ENCODE measurements around the gene CWC22.

The CWC22 gene

DNA sequence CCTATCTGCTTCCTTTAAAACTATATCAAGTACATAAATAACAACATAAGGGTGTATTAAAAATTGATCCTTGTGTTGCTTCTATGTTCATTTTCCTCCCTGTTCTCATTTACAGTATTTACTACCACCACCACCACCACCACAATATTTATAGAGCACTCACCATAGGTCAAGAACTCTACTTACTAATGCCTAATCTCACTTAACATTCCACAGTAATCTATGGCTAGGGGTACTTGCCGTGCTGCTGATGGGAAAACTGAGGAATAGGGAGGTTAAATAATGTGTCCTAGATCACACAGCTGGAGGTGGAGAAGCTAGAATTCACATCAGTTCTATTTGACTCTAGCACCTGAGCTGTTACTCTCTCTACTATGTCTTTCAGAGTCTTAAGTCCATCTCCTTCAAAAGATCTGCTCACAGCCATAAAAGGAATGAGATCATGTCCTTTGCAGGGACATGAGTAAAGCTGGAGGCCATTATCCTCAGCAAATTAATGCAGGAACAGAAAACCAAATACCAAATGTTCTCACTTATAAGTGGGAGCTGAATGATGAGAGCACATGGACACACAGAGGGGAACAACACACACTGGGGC is 91.6 kb downstream of the CWC22 start:
- Histone ChIP-seq H3K36me3 (ENCODE audit: insufficient read depth, low read length) (no peaks in the 10 kb centered on the region), H3K79me2 (ENCODE audit: insufficient read depth, low read length) (no peaks in the 10 kb centered on the region), H3K27me3 (ENCODE audit: insufficient read depth, low read length, poor library complexity) (no peaks in the 10 kb centered on the region), H3K4me2 (ENCODE audit: insufficient read depth, low read length) (no peak overlapping the region), H4K20me1 (ENCODE audit: insufficient read depth, low read length) (no peaks in the 10 kb centered on the region), H3K27ac (ENCODE audit: low read length) (no peak overlapping the region), H3K4me1 (ENCODE audit: insufficient read depth, low read length) (no peaks in the 10 kb centered on the region), H2AFZ (ENCODE audit: low read depth, low read length) (no peak overlapping the region), H3K4me3 (ENCODE audit: low read depth in 1 of 2, low read length in 2 of 2) (no peak overlapping the region), H3K9ac (ENCODE audit: low read depth, low read length) (no peak overlapping the region), H3K9me3 (ENCODE audit: insufficient read depth, low read length, severe bottlenecking) (no peaks in the 10 kb centered on the region)
- DNase-seq (no peak), ATAC-seq (ENCODE audit: insufficient read depth, low read depth) (no peak)
- TF ChIP-seq, protein P1, sequence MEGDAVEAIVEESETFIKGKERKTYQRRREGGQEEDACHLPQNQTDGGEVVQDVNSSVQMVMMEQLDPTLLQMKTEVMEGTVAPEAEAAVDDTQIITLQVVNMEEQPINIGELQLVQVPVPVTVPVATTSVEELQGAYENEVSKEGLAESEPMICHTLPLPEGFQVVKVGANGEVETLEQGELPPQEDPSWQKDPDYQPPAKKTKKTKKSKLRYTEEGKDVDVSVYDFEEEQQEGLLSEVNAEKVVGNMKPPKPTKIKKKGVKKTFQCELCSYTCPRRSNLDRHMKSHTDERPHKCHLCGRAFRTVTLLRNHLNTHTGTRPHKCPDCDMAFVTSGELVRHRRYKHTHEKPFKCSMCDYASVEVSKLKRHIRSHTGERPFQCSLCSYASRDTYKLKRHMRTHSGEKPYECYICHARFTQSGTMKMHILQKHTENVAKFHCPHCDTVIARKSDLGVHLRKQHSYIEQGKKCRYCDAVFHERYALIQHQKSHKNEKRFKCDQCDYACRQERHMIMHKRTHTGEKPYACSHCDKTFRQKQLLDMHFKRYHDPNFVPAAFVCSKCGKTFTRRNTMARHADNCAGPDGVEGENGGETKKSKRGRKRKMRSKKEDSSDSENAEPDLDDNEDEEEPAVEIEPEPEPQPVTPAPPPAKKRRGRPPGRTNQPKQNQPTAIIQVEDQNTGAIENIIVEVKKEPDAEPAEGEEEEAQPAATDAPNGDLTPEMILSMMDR (IDR thresholded peaks at IDR 0.05; ENCODE audit: borderline replicate concordance, extremely low read depth, low read length, poor library complexity, severe bottlenecking), result no peak
- no peak for TF ChIP-seq EZH2 (IDR thresholded peaks at IDR 0.05; ENCODE audit: borderline replicate concordance, low read depth, low read length, severe bottlenecking)

DNA sequence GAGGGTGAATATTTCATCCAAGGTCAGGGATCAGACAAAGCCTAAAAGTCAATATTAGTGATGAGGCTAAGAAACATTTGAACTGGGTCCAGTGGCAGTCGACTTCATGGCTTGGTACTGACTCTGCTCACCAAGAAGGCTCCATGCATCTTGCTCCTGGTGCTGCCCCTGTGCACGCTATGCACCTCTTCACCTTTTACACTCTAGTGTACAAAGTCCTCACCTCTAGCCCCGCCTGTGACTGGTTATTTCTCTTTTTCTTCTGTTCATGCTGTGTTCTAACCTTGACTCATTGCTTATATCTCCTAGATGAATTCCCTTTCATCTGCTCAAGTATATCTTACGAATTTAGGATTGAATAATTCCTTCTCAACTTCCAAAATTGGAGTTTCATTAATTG is 93.3 kb downstream of the CWC22 start:
- no peak overlapping the region for H2AFZ ChIP-seq (ENCODE audit: low read depth, low read length)
- H4K20me1 ChIP-seq (ENCODE audit: insufficient read depth, low read length), result no peaks in the 10 kb centered on the region
- H3K79me2 ChIP-seq (ENCODE audit: insufficient read depth, low read length), result no peaks in the 10 kb centered on the region
- no peak overlapping the region for H3K4me2 ChIP-seq (ENCODE audit: insufficient read depth, low read length)
- ATAC-seq (ENCODE audit: insufficient read depth, low read depth), result no peak
- DNase-seq, result no peak
- no peaks in the 10 kb centered on the region for H3K27me3 ChIP-seq (ENCODE audit: insufficient read depth, low read length, poor library complexity)
- no peaks in the 10 kb centered on the region for H3K4me1 ChIP-seq (ENCODE audit: insufficient read depth, low read length)
- H3K9ac ChIP-seq (ENCODE audit: low read depth, low read length), result no peak overlapping the region
- H3K36me3 ChIP-seq (ENCODE audit: insufficient read depth, low read length), result no peaks in the 10 kb centered on the region
- no peak for TF ChIP-seq EZH2 (IDR thresholded peaks at IDR 0.05; ENCODE audit: borderline replicate concordance, low read depth, low read length, severe bottlenecking)
- TF ChIP-seq, protein P1 (IDR thresholded peaks at IDR 0.05; ENCODE audit: borderline replicate concordance, extremely low read depth, low read length, poor library complexity, severe bottlenecking), result no peak
- no peak overlapping the region for H3K4me3 ChIP-seq (ENCODE audit: low read depth in 1 of 2, low read length in 2 of 2)
- no peaks in the 10 kb centered on the region for H3K9me3 ChIP-seq (ENCODE audit: insufficient read depth, low read length, severe bottlenecking)
- no peak overlapping the region for H3K27ac ChIP-seq (ENCODE audit: low read length)

DNA sequence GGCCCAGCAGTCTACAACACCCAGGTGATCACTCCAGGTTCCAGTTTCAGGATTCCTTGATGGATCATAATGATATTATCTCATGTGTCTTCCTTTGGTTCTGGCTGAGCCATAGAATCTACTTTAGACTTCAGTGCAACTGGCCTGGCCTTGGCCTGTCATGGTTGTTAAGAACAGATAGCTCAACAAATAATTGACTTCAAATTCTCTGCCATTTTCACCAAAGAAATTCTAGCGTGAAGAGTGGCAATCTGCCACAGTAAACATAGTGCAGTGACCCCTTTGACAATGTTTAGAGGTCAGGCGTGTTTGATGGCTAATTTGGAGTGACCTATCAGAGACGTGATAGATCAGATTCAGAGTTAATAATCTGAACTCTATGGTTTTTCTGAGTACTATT is 95.5 kb downstream of the CWC22 start:
- no peaks in the 10 kb centered on the region for H3K27me3 ChIP-seq (ENCODE audit: insufficient read depth, low read length, poor library complexity)

More for the DNA sequence above, 95.5 kb downstream of the CWC22 start:
- Histone ChIP-seq H3K4me2 (ENCODE audit: insufficient read depth, low read length) (no peak overlapping the region), H3K4me1 (ENCODE audit: insufficient read depth, low read length) (no peaks in the 10 kb centered on the region), H3K79me2 (ENCODE audit: insufficient read depth, low read length) (no peaks in the 10 kb centered on the region), H4K20me1 (ENCODE audit: insufficient read depth, low read length) (no peaks in the 10 kb centered on the region), H3K27ac (ENCODE audit: low read length) (no peak overlapping the region), H3K9ac (ENCODE audit: low read depth, low read length) (no peak overlapping the region), H3K36me3 (ENCODE audit: insufficient read depth, low read length) (no peaks in the 10 kb centered on the region), H3K9me3 (ENCODE audit: insufficient read depth, low read length, severe bottlenecking) (no peaks in the 10 kb centered on the region), H2AFZ (ENCODE audit: low read depth, low read length) (no peak overlapping the region), H3K4me3 (ENCODE audit: low read depth in 1 of 2, low read length in 2 of 2) (no peak overlapping the region)
- DNase-seq (no peak), ATAC-seq (ENCODE audit: insufficient read depth, low read depth) (no peak)
- TF ChIP-seq, protein P1 (IDR thresholded peaks at IDR 0.05; ENCODE audit: borderline replicate concordance, extremely low read depth, low read length, poor library complexity, severe bottlenecking), result no peak
- no peak for TF ChIP-seq EZH2 (IDR thresholded peaks at IDR 0.05; ENCODE audit: borderline replicate concordance, low read depth, low read length, severe bottlenecking)

Data from DND-41 (cell line).